ACC112 (cell line): ENCODE results near the gene DNAJB12.
A peak's percentile ranks its signal among the peaks of the same experiment; 100 is the strongest.

Experiments used
- H2AFZ ChIP-seq: fragments of 200-600 bp; sonication (generic); one replicate; pipeline ENCODE4 v1.6.0; 2017; ENCODE audit warnings: antibody characterized with exemption, low read length; ENCODE audit not compliant: unreplicated experiment
- H3K27ac ChIP-seq: fragments of 200-600 bp; sonication (generic); 2 replicates; pipeline ENCODE4 v1.5.1; 2014; ENCODE audit warnings: low read depth, mild to moderate bottlenecking, antibody characterized with exemption, low read length, moderate library complexity
- H3K27me3 ChIP-seq: fragments of 200-600 bp; sonication (generic); 2 replicates; pipeline ENCODE4 v1.6.1; 2014; ENCODE audit warnings: mild to moderate bottlenecking, antibody characterized with exemption, low read length, moderate library complexity, mixed read lengths; ENCODE audit not compliant: insufficient read depth
- H3K36me3 ChIP-seq: fragments of 200-600 bp; sonication (generic); 2 replicates; pipeline ENCODE4 v1.6.1; 2016; ENCODE audit warnings: mild to moderate bottlenecking, antibody characterized with exemption, low read length, moderate library complexity, mixed read lengths; ENCODE audit not compliant: insufficient read depth
- H3K4me1 ChIP-seq: fragments of 200-600 bp; sonication (generic); one replicate; pipeline ENCODE4 v1.6.1; 2016; ENCODE audit warnings: low read length, mixed read lengths; ENCODE audit not compliant: insufficient read depth, unreplicated experiment, control insufficient read depth
- H3K4me3 ChIP-seq: fragments of 200-600 bp; sonication (generic); 2 replicates; pipeline ENCODE4 v1.5.1; 2014; ENCODE audit warnings: mild to moderate bottlenecking, low read depth, low read length
- H3K79me2 ChIP-seq: fragments of 200-600 bp; sonication (generic); one replicate; pipeline ENCODE4 v1.6.0; 2016; ENCODE audit warnings: low read length; ENCODE audit not compliant: control insufficient read depth, unreplicated experiment, insufficient read depth

The DNAJB12 gene

GRCh38 chr10:72337722-72338121, 17.0 kb downstream of the DNAJB12 start:
- H3K27ac ChIP-seq, result no peak overlapping the region
- peaks cover 9% of the 10 kb centered on the region; the same call in 1 of the 2 replicates for H3K36me3 ChIP-seq

GRCh38 chr10:72337039-72337629, 17.6 kb downstream of the DNAJB12 start:
- no peaks in the 10 kb centered on the region for H3K79me2 ChIP-seq
- peaks cover 37% of the 10 kb centered on the region for H3K4me1 ChIP-seq
- H3K27ac ChIP-seq, result peak overlapping the region; percentile 96
- no peak overlapping the region for H3K4me3 ChIP-seq
- H3K27me3 ChIP-seq, result no peaks in the 10 kb centered on the region
- H3K36me3 ChIP-seq, result peaks cover 9% of the 10 kb centered on the region; the same call in 1 of the 2 replicates
- no peak overlapping the region for H2AFZ ChIP-seq

More at GRCh38 chr10:72337722-72338121, 17.0 kb downstream of the DNAJB12 start:
- no peaks in the 10 kb centered on the region for H3K27me3 ChIP-seq
- H3K4me1 ChIP-seq, result peaks cover 37% of the 10 kb centered on the region
- no peak overlapping the region for H3K4me3 ChIP-seq
- H3K79me2 ChIP-seq, result no peaks in the 10 kb centered on the region
- no peak overlapping the region for H2AFZ ChIP-seq

DNA sequence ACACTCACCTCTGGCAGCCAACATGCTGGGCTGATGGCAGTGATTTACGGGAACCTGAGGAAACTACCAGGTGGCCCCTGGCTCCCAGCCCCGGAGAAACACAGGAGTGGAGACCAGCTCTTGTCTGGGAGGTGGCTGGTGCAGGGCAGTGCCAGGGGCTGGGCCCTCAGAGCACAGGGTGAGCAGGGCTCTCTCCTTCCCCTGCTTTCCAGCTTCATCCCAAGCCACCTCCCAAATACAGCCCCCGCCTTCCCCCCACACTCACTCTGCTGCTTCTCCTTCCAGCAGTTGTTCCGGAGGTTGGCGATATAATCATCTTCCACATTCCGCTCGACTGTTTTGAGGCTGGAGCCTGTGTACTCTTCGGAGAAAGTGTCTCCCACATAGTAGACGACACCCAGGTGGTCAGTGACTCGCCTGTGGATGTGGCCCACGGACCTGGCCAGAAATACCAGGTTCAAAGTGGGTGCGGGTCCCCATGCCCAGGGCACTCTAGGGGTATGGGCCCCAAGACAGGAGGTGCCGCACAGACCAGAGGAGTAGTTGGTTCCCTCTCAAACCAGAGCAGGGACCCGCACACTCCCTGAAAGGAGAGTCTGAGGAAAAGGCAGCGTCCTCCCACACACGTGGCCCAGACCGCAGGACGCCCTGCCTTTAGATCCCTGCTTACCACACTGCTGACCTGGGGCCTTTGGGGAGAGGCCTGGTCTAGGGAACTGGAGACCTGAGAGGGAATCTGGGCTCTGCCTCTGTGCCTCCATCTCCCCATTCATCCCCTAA, 18.3 kb downstream of the DNAJB12 start:
- Histone ChIP-seq H3K27ac (peak overlapping the region; percentile 96), H3K4me1 (peaks cover 39% of the 10 kb centered on the region), H3K27me3 (no peaks in the 10 kb centered on the region), H3K79me2 (no peaks in the 10 kb centered on the region), H2AFZ (no peak overlapping the region), H3K4me3 (no peak overlapping the region), H3K36me3 (peaks cover 9% of the 10 kb centered on the region; the same call in 1 of the 2 replicates)

- peak overlapping the region; percentile 96 for H3K27ac ChIP-seq
- no peaks in the 10 kb centered on the region for H3K79me2 ChIP-seq
- no peak overlapping the region for H3K4me3 ChIP-seq
- no peak overlapping the region for H2AFZ ChIP-seq
- peaks cover 5% of the 10 kb centered on the region; the same call in 1 of the 2 replicates for H3K36me3 ChIP-seq
- H3K4me1 ChIP-seq, result peaks cover 45% of the 10 kb centered on the region
- no peaks in the 10 kb centered on the region for H3K27me3 ChIP-seq
Observed at GRCh38 chr10:72335394-72336258, 19.1 kb downstream of the DNAJB12 start.

DNA sequence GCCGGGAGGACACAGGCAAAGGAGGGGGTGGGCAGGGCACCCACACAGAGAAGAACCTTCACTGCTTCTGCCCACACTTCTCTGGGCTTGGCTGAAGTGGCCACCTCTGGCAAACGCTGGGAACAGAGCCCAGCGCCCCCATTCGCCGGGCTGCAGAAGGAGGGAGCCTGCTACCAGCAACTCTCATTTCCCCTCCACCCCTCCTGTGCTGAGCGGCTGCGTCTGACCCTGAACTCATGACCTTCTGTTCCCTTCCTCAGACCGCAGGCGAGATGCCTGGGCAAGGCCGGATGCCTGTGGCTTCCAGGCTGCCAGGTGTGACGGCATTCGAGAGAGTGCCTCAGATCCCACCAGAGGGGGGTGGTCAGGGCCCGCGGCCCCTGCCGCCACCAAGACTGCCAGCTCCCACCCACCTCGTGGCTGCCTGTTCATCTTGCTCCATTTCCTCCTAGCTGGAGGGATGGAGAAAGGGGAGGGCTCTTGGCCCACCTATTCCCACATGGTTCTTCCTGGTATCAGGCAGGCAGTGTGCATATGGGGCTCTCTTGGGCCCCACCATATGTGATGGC, 19.8 kb downstream of the DNAJB12 start:
- Histone ChIP-seq H2AFZ (no peak overlapping the region), H3K27ac (peak overlapping the region; percentile 96), H3K4me1 (peaks cover 45% of the 10 kb centered on the region), H3K79me2 (no peaks in the 10 kb centered on the region), H3K4me3 (no peak overlapping the region), H3K36me3 (peaks cover 4% of the 10 kb centered on the region; the same call in 1 of the 2 replicates), H3K27me3 (no peaks in the 10 kb centered on the region)

DNA sequence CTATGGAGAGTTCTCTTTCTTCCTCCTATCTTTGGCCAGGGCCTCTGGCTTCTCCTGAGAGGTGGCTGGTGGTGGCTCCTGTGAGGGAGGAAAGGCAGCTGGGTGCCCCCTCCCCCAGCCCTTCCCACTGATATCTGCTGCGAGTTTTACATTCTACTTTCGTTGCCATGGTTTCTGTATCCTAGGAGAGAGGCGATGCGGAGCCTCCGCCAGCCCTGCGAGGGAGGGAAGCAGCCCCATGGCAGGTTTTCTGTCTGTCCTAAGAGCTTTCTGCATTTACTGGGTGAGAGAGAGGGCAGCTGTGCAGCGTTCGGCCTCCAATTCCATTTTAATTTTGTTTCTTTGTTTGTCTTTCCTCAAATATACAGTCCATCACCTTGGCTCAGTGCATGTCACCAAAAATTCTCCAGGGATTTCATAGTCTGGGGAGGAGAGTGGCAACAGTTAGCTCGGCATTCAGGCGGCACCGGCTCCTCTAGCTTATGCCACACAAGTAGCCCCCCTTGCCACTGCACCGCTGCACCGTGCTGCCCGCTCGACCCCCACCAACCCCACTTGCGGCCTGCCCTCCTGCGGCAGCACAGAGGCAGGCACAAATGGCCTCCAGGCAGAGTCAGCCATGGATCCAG, 20.4 kb downstream of the DNAJB12 start:
- no peak overlapping the region for H3K4me3 ChIP-seq
- H3K4me1 ChIP-seq, result peaks cover 45% of the 10 kb centered on the region
- no peaks in the 10 kb centered on the region for H3K79me2 ChIP-seq
- H3K27ac ChIP-seq, result peak overlapping the region; percentile 96
- no peak overlapping the region for H2AFZ ChIP-seq
- H3K27me3 ChIP-seq, result no peaks in the 10 kb centered on the region
- peaks cover 4% of the 10 kb centered on the region; the same call in 1 of the 2 replicates for H3K36me3 ChIP-seq

- no peaks in the 10 kb centered on the region for H3K79me2 ChIP-seq
- no peak overlapping the region for H3K4me3 ChIP-seq
- peaks cover 4% of the 10 kb centered on the region; the same call in 1 of the 2 replicates for H3K36me3 ChIP-seq
- H3K4me1 ChIP-seq, result peaks cover 49% of the 10 kb centered on the region
- peak overlapping the region; percentile 96 for H3K27ac ChIP-seq
- H2AFZ ChIP-seq, result no peak overlapping the region
- H3K27me3 ChIP-seq, result no peaks in the 10 kb centered on the region
Observed at GRCh38 chr10:72333112-72334015, 21.4 kb downstream of the DNAJB12 start.

DNA sequence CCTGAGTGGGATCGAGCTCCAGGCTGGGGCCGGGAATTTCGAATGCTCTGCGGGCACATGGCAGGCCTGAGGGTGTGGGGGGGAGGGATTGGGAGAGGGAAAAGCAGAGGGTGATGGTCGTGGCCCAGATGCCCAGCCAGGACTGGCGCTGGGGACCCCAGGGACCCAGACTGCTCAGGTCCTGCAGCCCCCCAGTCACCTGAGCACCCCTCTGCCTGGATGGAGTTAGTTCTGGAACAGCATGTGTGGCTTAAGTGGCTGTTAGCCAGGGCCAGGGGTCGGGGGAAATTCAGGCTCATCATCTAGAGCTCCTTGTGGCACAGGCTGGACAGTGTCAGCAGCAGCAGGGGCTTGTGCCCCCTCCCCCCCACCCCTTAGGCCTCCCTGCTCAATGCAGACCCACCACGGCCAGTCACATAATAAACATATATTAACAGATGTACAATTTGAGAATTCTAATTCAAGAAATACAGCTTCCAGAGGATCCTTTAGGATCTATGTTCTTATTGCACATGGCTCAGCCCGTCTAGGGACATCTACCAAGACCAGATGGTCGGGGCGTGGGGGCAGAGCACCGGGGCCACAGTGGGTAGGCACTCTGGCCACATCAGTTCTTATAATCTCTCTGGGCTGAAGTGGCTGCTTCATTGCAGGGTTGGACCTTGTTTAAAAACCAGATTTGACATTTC, 22.2 kb downstream of the DNAJB12 start:
- peaks cover under 1% of the 10 kb centered on the region; the same call in 1 of the 2 replicates for H3K36me3 ChIP-seq
- H2AFZ ChIP-seq, result no peak overlapping the region
- no peak overlapping the region for H3K4me3 ChIP-seq
- H3K27me3 ChIP-seq, result no peaks in the 10 kb centered on the region
- H3K4me1 ChIP-seq, result peaks cover 53% of the 10 kb centered on the region
- H3K27ac ChIP-seq, result peak overlapping the region; percentile 96
- no peaks in the 10 kb centered on the region for H3K79me2 ChIP-seq
